ENCODE data around the gene ADGRV1. TPM values are rescaled to one million over a fixed set of nuclear protein-coding genes. Genes with fewer than 3 reads are reported as not detected.
A peak's percentile ranks its signal among the peaks of the same experiment; 100 is the strongest.

ADGRV1 gene
- polyA plus RNA-seq, 2 of the 4 experiments (the other 2 are of a cell fraction): 0.70 to 3.7 TPM

GRCh38 chr5:90881626-90882150, 323.1 kb downstream of the ADGRV1 start:
- no peak for ATAC-seq
- FAIRE-seq: no peak

GRCh38 chr5:90882448-90882847, 323.9 kb downstream of the ADGRV1 start:
- ATAC-seq: no peak
- Histone ChIP-seq H3K27ac (no peak overlapping the region), H3K9me3 (no peaks in the 10 kb centered on the region), H3K4me2 (no peak overlapping the region), H3K4me1 (peaks cover 23% of the 10 kb centered on the region), H3K4me3 (no peak overlapping the region)
- FAIRE-seq: no peak
- WGBS (ENCODE audit: missing lambda C conversion rate): 54% methylated on average over 2 of the region's 2 CpGs
- POLR2A ChIA-PET: no interaction called here
- TF ChIP-seq MAFK (IDR thresholded peaks at IDR 0.05; ENCODE audit: partially characterized antibody) (peak; percentile 94), CBX2 (IDR thresholded peaks at IDR 0.05; ENCODE audit: borderline replicate concordance, low read depth) (no peak), PHF8 (IDR thresholded peaks at IDR 0.05; ENCODE audit: borderline replicate concordance, low read depth) (no peak)
- DNase-seq (ENCODE audit: low read depth in 1 of 2, low spot score in 1 of 2): no peak
- CTCF ChIA-PET: interaction anchor here (0.7 to 1.9 kb wide), 2 partner anchors 16 to 27 kb away, joined by 3 to 6 read pairs; no protein-coding TSS in a partner anchor

More at GRCh38 chr5:90881626-90882150, 323.1 kb downstream of the ADGRV1 start:
- ChIA-PET CTCF (interaction anchor here (0.7 to 2.4 kb wide), 4 partner anchors 16 to 503 kb away, joined by 3 to 12 read pairs (median 4); no protein-coding TSS in a partner anchor), POLR2A (no interaction called here)
- Histone ChIP-seq H3K4me2 (no peak overlapping the region), H3K4me1 (peaks cover 23% of the 10 kb centered on the region), H3K9me3 (no peaks in the 10 kb centered on the region), H3K27ac (no peak overlapping the region; a peak in 1 of 6 replicates), H3K4me3 (no peak overlapping the region)
- no peak for DNase-seq (ENCODE audit: low read depth in 1 of 2, low spot score in 1 of 2)
- WGBS (ENCODE audit: missing lambda C conversion rate): 81% methylated on average over 3 of the region's 3 CpGs
- no peak for TF ChIP-seq ELK1 (IDR thresholded peaks at IDR 0.05; ENCODE audit: low read depth, low read length)
- no peak for TF ChIP-seq E2F6 (IDR thresholded peaks at IDR 0.05; ENCODE audit: borderline replicate concordance, low read depth)
- TF ChIP-seq ZC3H11A (IDR thresholded peaks at IDR 0.05): no peak

- WGBS (ENCODE audit: missing lambda C conversion rate): 62% methylated on average over 1 of the region's 1 CpG
- DNase-seq (ENCODE audit: low read depth in 1 of 2, low spot score in 1 of 2) (no peak), ATAC-seq (no peak), FAIRE-seq (peak; percentile 7)
- peaks cover 45% of the 10 kb centered on the region for H3K4me1 ChIP-seq
- H3K9me3 ChIP-seq: no peaks in the 10 kb centered on the region
- no peak for TF ChIP-seq ZNF302 (CRISPR knock-in tag; IDR thresholded peaks at IDR 0.05)
- no peak for TF ChIP-seq RFX5 (IDR thresholded peaks at IDR 0.05)
- TF ChIP-seq TP53 (CRISPR knock-in tag; IDR thresholded peaks at IDR 0.05): no peak
- TF ChIP-seq NR3C1 (IDR thresholded peaks at IDR 0.05): no peak
- TF ChIP-seq RARB (CRISPR knock-in tag; IDR thresholded peaks at IDR 0.05): no peak
- no peak for TF ChIP-seq FOSL2 (IDR thresholded peaks at IDR 0.05)
- TF ChIP-seq FOSL2 (CRISPR knock-in tag; IDR thresholded peaks at IDR 0.05): no peak
- TF ChIP-seq MYC (IDR thresholded peaks at IDR 0.05; ENCODE audit: borderline replicate concordance, low read length): no peak
- TF ChIP-seq RCOR1 (IDR thresholded peaks at IDR 0.05; ENCODE audit: low read depth, low read length): no peak
- no peak for TF ChIP-seq HDAC2 (IDR thresholded peaks at IDR 0.05)
- TF ChIP-seq CBX2 (IDR thresholded peaks at IDR 0.05; ENCODE audit: borderline replicate concordance, low read depth): no peak
- no peak for TF ChIP-seq ESRRA (IDR thresholded peaks at IDR 0.05; ENCODE audit: borderline replicate concordance, low read length)
- TF ChIP-seq HOXB5 (CRISPR knock-in tag; IDR thresholded peaks at IDR 0.05): no peak
- TF ChIP-seq CTCF (IDR thresholded peaks at IDR 0.05): no peak
- TF ChIP-seq GATA3 (IDR thresholded peaks at IDR 0.05; ENCODE audit: borderline replicate concordance): no peak
- no peak for TF ChIP-seq EHMT2 (IDR thresholded peaks at IDR 0.05; ENCODE audit: low read depth)
- no peak for TF ChIP-seq PBX3 (IDR thresholded peaks at IDR 0.05)
- no peak for TF ChIP-seq RNF2 (IDR thresholded peaks at IDR 0.05; ENCODE audit: borderline replicate concordance, low read depth)
- H3K4me3 ChIP-seq: no peak overlapping the region
- 0 out of 6 replicates have a peak overlapping the region, but pooled peaks of 1 of the 2 experiments have one; percentile 15 for H3K27ac ChIP-seq
- POLR2A ChIA-PET: no interaction called here
- CTCF ChIA-PET: interaction anchor here (0.7 kb wide), 1 partner anchor 20 kb away, joined by 3 read pairs; no protein-coding TSS in a partner anchor
- H3K4me2 ChIP-seq: no peak overlapping the region
Observed at GRCh38 chr5:90885180-90885868, 326.7 kb downstream of the ADGRV1 start.
